RKO (cell line): ENCODE measurements around the gene IL17RB.
A peak's percentile ranks its signal among the peaks of the same experiment; 100 is the strongest.

Experiments used
- DNase-seq: peaks from one replicate; pipeline ENCODE4 v3.0.0-alpha.2; 2016; ENCODE audit warnings: low spot score

Gene IL17RB

GRCh38 chr3:53846134-53846850 is at the start of gene IL17RB, which contains the start of gene CHDH:
TSS of gene IL17RB (plus strand) at chr3:53846568. CDS start at chr3:53846589, 21 bp downstream.
TSS of gene CHDH (minus strand) at chr3:53846419. CDS start at chr3:53824008, 22,411 bp downstream.
- DNase-seq, result peak; percentile 59

- no peak for DNase-seq
These were observed 48.2 kb upstream of the IL17RB start for GRCh38 chr3:53798144-53798543.

- DNase-seq, result no peak
These were observed 47.0 kb upstream of the IL17RB start for GRCh38 chr3:53799338-53799865.

GRCh38 chr3:53800041-53800906 is 46.1 kb upstream of the IL17RB start:
- no peak for DNase-seq

GRCh38 chr3:53801319-53801718 is 45.0 kb upstream of the IL17RB start:
- no peak for DNase-seq

GRCh38 chr3:53802256-53802880 is 44.0 kb upstream of the IL17RB start:
- no peak for DNase-seq

- DNase-seq, result no peak
These were observed 43.1 kb upstream of the IL17RB start for GRCh38 chr3:53803124-53803815.

- no peak for DNase-seq
These were observed 42.3 kb upstream of the IL17RB start for GRCh38 chr3:53803816-53804695.

- peak; percentile 41 for DNase-seq
These were observed 41.5 kb upstream of the IL17RB start for GRCh38 chr3:53804697-53805462.

- no peak for DNase-seq
These were observed 40.8 kb upstream of the IL17RB start for GRCh38 chr3:53805463-53806159.

- peak; percentile 10 for DNase-seq
These were observed 39.9 kb upstream of the IL17RB start for GRCh38 chr3:53806182-53807116.

- DNase-seq, result no peak
These were observed 39.1 kb upstream of the IL17RB start for GRCh38 chr3:53807117-53807810.

GRCh38 chr3:53808496-53808895 is 37.9 kb upstream of the IL17RB start:
- DNase-seq, result no peak

- no peak for DNase-seq
These were observed 37.1 kb upstream of the IL17RB start for GRCh38 chr3:53809267-53809666.

GRCh38 chr3:53809764-53810400 is 36.5 kb upstream of the IL17RB start:
- no peak for DNase-seq

GRCh38 chr3:53811143-53811927 is 35.0 kb upstream of the IL17RB start:
- no peak for DNase-seq
